Measurements from ENCODE around the gene SFMBT1. TPM values are rescaled to one million over a fixed set of nuclear protein-coding genes. Genes with fewer than 3 reads are reported as not detected.

Gene SFMBT1
- total and polyA plus RNA-seq, 4 donors = 4.4 to 17.8 (median 10.4) TPM

DNA sequence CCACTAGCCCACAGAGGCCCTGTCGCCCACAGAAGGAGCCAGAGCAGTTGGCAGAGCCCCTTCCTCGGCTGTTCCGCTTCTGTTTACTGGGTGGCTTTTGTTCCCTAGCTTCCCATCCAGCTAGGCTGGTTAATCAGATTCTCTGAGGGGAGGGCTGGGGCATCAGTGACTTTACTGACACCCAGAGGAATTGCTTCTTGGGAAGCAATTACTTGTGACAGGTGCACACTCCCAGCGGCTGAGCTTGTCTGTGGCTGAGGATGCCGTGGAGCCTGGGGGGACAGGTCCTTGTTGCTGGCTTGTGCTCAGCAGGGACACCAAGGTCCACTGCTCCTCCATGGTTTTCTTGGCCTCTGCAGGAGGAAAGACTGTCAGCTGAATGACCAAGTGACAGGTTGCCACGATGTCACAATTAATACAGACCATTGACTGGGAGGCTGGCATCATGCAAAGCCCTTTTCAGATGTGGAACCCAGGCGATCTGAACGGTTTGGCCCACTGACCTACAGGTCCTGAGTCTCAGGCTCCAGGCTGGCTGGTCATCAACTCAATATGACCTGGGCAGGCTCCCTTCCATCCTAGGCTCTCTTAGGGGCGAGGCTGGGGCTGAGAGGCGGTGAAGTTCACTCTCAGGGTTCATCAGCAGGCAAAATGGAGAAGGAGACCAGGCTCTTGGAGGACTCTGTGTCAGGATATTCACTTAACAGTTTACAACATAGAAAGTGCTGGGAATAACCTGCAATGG lies 31.8 kb upstream of the SFMBT1 start:
- no peak for TF ChIP-seq NR2F2 (IDR thresholded peaks at IDR 0.05)
- TF ChIP-seq HNF4G (IDR thresholded peaks at IDR 0.05) = no peak
- no peak for TF ChIP-seq EGR1 (IDR thresholded peaks at IDR 0.05; ENCODE audit: low read depth in 2 of 2)
- TF ChIP-seq FOXA1 (IDR thresholded peaks at IDR 0.05) = no peak
- TF ChIP-seq, protein P1, sequence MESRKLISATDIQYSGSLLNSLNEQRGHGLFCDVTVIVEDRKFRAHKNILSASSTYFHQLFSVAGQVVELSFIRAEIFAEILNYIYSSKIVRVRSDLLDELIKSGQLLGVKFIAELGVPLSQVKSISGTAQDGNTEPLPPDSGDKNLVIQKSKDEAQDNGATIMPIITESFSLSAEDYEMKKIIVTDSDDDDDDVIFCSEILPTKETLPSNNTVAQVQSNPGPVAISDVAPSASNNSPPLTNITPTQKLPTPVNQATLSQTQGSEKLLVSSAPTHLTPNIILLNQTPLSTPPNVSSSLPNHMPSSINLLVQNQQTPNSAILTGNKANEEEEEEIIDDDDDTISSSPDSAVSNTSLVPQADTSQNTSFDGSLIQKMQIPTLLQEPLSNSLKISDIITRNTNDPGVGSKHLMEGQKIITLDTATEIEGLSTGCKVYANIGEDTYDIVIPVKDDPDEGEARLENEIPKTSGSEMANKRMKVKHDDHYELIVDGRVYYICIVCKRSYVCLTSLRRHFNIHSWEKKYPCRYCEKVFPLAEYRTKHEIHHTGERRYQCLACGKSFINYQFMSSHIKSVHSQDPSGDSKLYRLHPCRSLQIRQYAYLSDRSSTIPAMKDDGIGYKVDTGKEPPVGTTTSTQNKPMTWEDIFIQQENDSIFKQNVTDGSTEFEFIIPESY (IDR thresholded peaks at IDR 0.05) = no peak
- no peak for TF ChIP-seq YY1 (IDR thresholded peaks at IDR 0.05)
- TF ChIP-seq FOXA2 (IDR thresholded peaks at IDR 0.05) = no peak
- TF ChIP-seq HNF4A (conservative IDR thresholded peaks at IDR 0.05) = no peak
- no peak for TF ChIP-seq RXRA (IDR thresholded peaks at IDR 0.05)
- no peak for TF ChIP-seq GABPA (IDR thresholded peaks at IDR 0.05 in 1 of 2, conservative IDR thresholded peaks at IDR 0.05 in 1 of 2)
- TF ChIP-seq, protein P2, sequence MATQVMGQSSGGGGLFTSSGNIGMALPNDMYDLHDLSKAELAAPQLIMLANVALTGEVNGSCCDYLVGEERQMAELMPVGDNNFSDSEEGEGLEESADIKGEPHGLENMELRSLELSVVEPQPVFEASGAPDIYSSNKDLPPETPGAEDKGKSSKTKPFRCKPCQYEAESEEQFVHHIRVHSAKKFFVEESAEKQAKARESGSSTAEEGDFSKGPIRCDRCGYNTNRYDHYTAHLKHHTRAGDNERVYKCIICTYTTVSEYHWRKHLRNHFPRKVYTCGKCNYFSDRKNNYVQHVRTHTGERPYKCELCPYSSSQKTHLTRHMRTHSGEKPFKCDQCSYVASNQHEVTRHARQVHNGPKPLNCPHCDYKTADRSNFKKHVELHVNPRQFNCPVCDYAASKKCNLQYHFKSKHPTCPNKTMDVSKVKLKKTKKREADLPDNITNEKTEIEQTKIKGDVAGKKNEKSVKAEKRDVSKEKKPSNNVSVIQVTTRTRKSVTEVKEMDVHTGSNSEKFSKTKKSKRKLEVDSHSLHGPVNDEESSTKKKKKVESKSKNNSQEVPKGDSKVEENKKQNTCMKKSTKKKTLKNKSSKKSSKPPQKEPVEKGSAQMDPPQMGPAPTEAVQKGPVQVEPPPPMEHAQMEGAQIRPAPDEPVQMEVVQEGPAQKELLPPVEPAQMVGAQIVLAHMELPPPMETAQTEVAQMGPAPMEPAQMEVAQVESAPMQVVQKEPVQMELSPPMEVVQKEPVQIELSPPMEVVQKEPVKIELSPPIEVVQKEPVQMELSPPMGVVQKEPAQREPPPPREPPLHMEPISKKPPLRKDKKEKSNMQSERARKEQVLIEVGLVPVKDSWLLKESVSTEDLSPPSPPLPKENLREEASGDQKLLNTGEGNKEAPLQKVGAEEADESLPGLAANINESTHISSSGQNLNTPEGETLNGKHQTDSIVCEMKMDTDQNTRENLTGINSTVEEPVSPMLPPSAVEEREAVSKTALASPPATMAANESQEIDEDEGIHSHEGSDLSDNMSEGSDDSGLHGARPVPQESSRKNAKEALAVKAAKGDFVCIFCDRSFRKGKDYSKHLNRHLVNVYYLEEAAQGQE (IDR thresholded peaks at IDR 0.05) = no peak
- TF ChIP-seq, protein P3, sequence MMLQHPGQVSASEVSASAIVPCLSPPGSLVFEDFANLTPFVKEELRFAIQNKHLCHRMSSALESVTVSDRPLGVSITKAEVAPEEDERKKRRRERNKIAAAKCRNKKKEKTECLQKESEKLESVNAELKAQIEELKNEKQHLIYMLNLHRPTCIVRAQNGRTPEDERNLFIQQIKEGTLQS (IDR thresholded peaks at IDR 0.05) = no peak
- no peak for TF ChIP-seq JUND (IDR thresholded peaks at IDR 0.05)
- TF ChIP-seq SP1 (IDR thresholded peaks at IDR 0.05) = no peak
- TF ChIP-seq, protein P4, sequence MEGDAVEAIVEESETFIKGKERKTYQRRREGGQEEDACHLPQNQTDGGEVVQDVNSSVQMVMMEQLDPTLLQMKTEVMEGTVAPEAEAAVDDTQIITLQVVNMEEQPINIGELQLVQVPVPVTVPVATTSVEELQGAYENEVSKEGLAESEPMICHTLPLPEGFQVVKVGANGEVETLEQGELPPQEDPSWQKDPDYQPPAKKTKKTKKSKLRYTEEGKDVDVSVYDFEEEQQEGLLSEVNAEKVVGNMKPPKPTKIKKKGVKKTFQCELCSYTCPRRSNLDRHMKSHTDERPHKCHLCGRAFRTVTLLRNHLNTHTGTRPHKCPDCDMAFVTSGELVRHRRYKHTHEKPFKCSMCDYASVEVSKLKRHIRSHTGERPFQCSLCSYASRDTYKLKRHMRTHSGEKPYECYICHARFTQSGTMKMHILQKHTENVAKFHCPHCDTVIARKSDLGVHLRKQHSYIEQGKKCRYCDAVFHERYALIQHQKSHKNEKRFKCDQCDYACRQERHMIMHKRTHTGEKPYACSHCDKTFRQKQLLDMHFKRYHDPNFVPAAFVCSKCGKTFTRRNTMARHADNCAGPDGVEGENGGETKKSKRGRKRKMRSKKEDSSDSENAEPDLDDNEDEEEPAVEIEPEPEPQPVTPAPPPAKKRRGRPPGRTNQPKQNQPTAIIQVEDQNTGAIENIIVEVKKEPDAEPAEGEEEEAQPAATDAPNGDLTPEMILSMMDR (IDR thresholded peaks at IDR 0.05; ENCODE audit: low read depth, low read length, missing input control) = no peak
- TF ChIP-seq, protein P5, sequence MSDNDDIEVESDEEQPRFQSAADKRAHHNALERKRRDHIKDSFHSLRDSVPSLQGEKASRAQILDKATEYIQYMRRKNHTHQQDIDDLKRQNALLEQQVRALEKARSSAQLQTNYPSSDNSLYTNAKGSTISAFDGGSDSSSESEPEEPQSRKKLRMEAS (IDR thresholded peaks at IDR 0.05) = no peak
- no peak for TF ChIP-seq RAD21 (IDR thresholded peaks at IDR 0.05)
- no peak for TF ChIP-seq TAF1 (conservative IDR thresholded peaks at IDR 0.05)

More for the DNA sequence above, 31.8 kb upstream of the SFMBT1 start:
- Histone ChIP-seq H3K27ac (ENCODE audit: low read depth in 1 of 2, low read length in 2 of 2) (no peak overlapping the region), H3K27me3 (ENCODE audit: control insufficient read depth in 4 of 4, insufficient read depth in 4 of 4, low read length in 3 of 4) (no peaks in the 10 kb centered on the region), H3K9ac (ENCODE audit: low read depth in 1 of 2, low read length in 2 of 2) (no peak overlapping the region), H3K36me3 (ENCODE audit: control insufficient read depth in 4 of 4, insufficient read depth in 3 of 4, low read depth in 1 of 4, low read length in 3 of 4) (no peaks in the 10 kb centered on the region), H3K4me3 (ENCODE audit: low read depth in 1 of 3, low read length in 3 of 3) (no peak overlapping the region), H3K4me1 (ENCODE audit: control insufficient read depth in 4 of 4, insufficient read depth in 4 of 4, low read length in 3 of 4) (peaks cover 0 to 14% (median 8%) of the 10 kb centered on the region in 4 donors), H3K9me3 (ENCODE audit: control insufficient read depth in 4 of 4, low read length in 3 of 4) (no peaks in the 10 kb centered on the region)
- WGBS = 94% methylated on average over 10 of the region's 10 CpGs
- no peak for DNase-seq (ENCODE audit: low spot score)

All from liver (tissue), 9 donors.